Measurements from ENCODE around the gene VAT1L.
"Not testable (repeated sequence)": the region's sequence is repeated elsewhere in the genome, so short reads cannot be mapped to it uniquely, and the experiment has no call there.

Gene VAT1L

GRCh38 chr16:77913738-77914253, 125.4 kb downstream of the VAT1L start:
- no peak for DNase-seq (ENCODE audit: low read depth)

- no peak for DNase-seq (ENCODE audit: low read depth)
These were observed 127.7 kb downstream of the VAT1L start for GRCh38 chr16:77916111-77916510.

- DNase-seq (ENCODE audit: low read depth), result no peak
These were observed 129.6 kb downstream of the VAT1L start for GRCh38 chr16:77917971-77918370.

- DNase-seq (ENCODE audit: low read depth), result no peak
These were observed 130.7 kb downstream of the VAT1L start for GRCh38 chr16:77918809-77919707.

GRCh38 chr16:77919761-77920415, 131.5 kb downstream of the VAT1L start:
- DNase-seq (ENCODE audit: low read depth), result no peak

- DNase-seq (ENCODE audit: low read depth), result no peak
These were observed 132.6 kb downstream of the VAT1L start for GRCh38 chr16:77920984-77921383.

GRCh38 chr16:77922228-77922754, 133.9 kb downstream of the VAT1L start:
- no peak for DNase-seq (ENCODE audit: low read depth)

- DNase-seq (ENCODE audit: low read depth), result no peak
These were observed 137.2 kb downstream of the VAT1L start for GRCh38 chr16:77925531-77925930.

GRCh38 chr16:77928096-77928495, 139.7 kb downstream of the VAT1L start:
- no peak for DNase-seq (ENCODE audit: low read depth)

- no peak for DNase-seq (ENCODE audit: low read depth)
These were observed 140.6 kb downstream of the VAT1L start for GRCh38 chr16:77929004-77929403.

- no peak for DNase-seq (ENCODE audit: low read depth)
These were observed 142.7 kb downstream of the VAT1L start for GRCh38 chr16:77931058-77931457.

GRCh38 chr16:77937473-77938149, 149.2 kb downstream of the VAT1L start:
- DNase-seq (ENCODE audit: low read depth), result no peak

- no peak for DNase-seq (ENCODE audit: low read depth)
These were observed 150.5 kb downstream of the VAT1L start for GRCh38 chr16:77938913-77939312.

- DNase-seq (ENCODE audit: low read depth), result no peak
These were observed 151.6 kb downstream of the VAT1L start for GRCh38 chr16:77939968-77940367.

GRCh38 chr16:77943801-77944200, 155.4 kb downstream of the VAT1L start:
- no peak for DNase-seq (ENCODE audit: low read depth)

GRCh38 chr16:77944631-77945030, 156.3 kb downstream of the VAT1L start:
- no peak for DNase-seq (ENCODE audit: low read depth)

GRCh38 chr16:77945126-77945525, 156.8 kb downstream of the VAT1L start:
- DNase-seq (ENCODE audit: low read depth), result no peak

- no peak for DNase-seq (ENCODE audit: low read depth)
These were observed 158.5 kb downstream of the VAT1L start for GRCh38 chr16:77946823-77947222.

GRCh38 chr16:77947590-77947989, 159.2 kb downstream of the VAT1L start:
- not testable (repeated sequence) for DNase-seq (ENCODE audit: low read depth)

GRCh38 chr16:77948835-77949234, 160.5 kb downstream of the VAT1L start:
- no peak for DNase-seq (ENCODE audit: low read depth)

GRCh38 chr16:77949445-77949844, 161.1 kb downstream of the VAT1L start:
- no peak for DNase-seq (ENCODE audit: low read depth)

- DNase-seq (ENCODE audit: low read depth), result no peak
These were observed 163.4 kb downstream of the VAT1L start for GRCh38 chr16:77951788-77952187.
